ENCODE results near the gene NPDC1. TPM values are rescaled to one million over a fixed set of nuclear protein-coding genes. Genes with fewer than 3 reads are reported as not detected.

The NPDC1 gene
- total RNA-seq, 4 donors from 2014 or later: 58.0 to 972 (median 274) TPM

DNA sequence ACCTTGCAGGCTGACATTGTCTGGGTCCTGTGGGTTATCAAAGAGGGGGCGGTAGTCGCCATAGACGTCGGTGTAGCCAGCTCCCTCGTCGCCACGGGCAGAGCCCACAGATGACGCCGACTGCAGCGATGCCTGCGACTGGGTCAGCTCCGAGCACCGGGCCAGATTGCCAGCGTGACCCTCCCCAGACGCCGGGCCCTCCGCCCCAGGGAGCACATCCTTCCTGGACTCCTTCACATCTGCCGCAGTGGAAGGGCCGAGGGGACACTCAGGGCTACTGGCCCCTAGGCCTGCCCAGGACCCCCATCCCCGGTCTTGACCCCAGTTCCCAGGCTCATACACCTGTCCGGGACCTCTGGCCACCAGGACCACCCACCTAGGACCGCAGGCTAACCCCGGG lies 31.8 kb downstream of the NPDC1 start:
- 89% methylated on average over 23 of the region's 23 CpGs; no CpG with 5 or more reads in 1 of the 2 donors for WGBS, 2 donors (ENCODE audit: low coverage in 1 of 2)
- no peaks in the 10 kb centered on the region for H3K4me1 ChIP-seq
- H3K9me3 ChIP-seq: no peaks in the 10 kb centered on the region
- no peaks in the 10 kb centered on the region for H3K27me3 ChIP-seq
- no peak overlapping the region for H3K27ac ChIP-seq
- no peak for DNase-seq
- no peak overlapping the region for H3K4me3 ChIP-seq
- TF ChIP-seq EP300 (IDR thresholded peaks at IDR 0.05; ENCODE audit: low read depth) (no peak), POLR2A (IDR thresholded peaks at IDR 0.05) (no peak), POLR2AphosphoS5 (IDR thresholded peaks at IDR 0.05) (no peak)
- TF ChIP-seq, protein P1, sequence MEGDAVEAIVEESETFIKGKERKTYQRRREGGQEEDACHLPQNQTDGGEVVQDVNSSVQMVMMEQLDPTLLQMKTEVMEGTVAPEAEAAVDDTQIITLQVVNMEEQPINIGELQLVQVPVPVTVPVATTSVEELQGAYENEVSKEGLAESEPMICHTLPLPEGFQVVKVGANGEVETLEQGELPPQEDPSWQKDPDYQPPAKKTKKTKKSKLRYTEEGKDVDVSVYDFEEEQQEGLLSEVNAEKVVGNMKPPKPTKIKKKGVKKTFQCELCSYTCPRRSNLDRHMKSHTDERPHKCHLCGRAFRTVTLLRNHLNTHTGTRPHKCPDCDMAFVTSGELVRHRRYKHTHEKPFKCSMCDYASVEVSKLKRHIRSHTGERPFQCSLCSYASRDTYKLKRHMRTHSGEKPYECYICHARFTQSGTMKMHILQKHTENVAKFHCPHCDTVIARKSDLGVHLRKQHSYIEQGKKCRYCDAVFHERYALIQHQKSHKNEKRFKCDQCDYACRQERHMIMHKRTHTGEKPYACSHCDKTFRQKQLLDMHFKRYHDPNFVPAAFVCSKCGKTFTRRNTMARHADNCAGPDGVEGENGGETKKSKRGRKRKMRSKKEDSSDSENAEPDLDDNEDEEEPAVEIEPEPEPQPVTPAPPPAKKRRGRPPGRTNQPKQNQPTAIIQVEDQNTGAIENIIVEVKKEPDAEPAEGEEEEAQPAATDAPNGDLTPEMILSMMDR (IDR thresholded peaks at IDR 0.05): no peak
- in situ Hi-C loops (cut with MboI; ENCODE audit: low pct_ligation_motif_present in 1 of 4, low pct_unique_long_range_greater_than_20kb in 1 of 4, low sequenced_read_pairs in 3 of 4): no loop called here
- H3K36me3 ChIP-seq: no peaks in the 10 kb centered on the region
- intact Hi-C loops (cut with DNase I; ENCODE audit: low total_unique reads): no loop called here

DNA sequence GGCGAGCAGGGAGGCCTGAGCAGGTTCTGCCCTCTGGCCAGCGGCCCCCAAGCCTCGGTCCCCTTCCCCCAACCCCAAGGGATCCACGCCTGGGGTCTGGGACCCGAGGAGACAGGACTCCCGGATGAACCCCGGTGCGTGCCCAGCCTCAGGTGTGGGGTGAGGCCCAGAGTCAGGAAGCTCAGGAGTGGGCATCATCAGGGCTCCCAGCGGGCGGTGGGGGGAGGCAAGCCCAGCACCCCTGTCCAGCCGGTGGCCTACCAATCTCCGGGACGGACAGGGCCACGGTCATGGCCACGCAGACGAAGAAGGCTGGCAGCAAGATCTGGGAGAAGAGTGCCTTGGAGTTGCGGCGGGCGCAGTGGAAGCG lies 32.4 kb downstream of the NPDC1 start:
- DNase-seq: no peak
- WGBS, 2 donors (ENCODE audit: low coverage in 1 of 2): 99% methylated on average over 20 of the region's 20 CpGs; no CpG with 5 or more reads in 1 of the 2 donors
- TF ChIP-seq, protein P1 (IDR thresholded peaks at IDR 0.05): no peak
- TF ChIP-seq POLR2A (IDR thresholded peaks at IDR 0.05) (no peak), EP300 (IDR thresholded peaks at IDR 0.05; ENCODE audit: low read depth) (no peak), POLR2AphosphoS5 (IDR thresholded peaks at IDR 0.05) (no peak)
- Histone ChIP-seq H3K9me3 (no peaks in the 10 kb centered on the region), H3K36me3 (no peaks in the 10 kb centered on the region), H3K4me3 (no peak overlapping the region), H3K27me3 (no peaks in the 10 kb centered on the region), H3K4me1 (no peaks in the 10 kb centered on the region), H3K27ac (no peak overlapping the region)
- intact Hi-C loops (cut with DNase I; ENCODE audit: low total_unique reads) (no loop called here), in situ Hi-C loops (cut with MboI; ENCODE audit: low pct_ligation_motif_present in 1 of 4, low pct_unique_long_range_greater_than_20kb in 1 of 4, low sequenced_read_pairs in 3 of 4) (no loop called here)

DNA sequence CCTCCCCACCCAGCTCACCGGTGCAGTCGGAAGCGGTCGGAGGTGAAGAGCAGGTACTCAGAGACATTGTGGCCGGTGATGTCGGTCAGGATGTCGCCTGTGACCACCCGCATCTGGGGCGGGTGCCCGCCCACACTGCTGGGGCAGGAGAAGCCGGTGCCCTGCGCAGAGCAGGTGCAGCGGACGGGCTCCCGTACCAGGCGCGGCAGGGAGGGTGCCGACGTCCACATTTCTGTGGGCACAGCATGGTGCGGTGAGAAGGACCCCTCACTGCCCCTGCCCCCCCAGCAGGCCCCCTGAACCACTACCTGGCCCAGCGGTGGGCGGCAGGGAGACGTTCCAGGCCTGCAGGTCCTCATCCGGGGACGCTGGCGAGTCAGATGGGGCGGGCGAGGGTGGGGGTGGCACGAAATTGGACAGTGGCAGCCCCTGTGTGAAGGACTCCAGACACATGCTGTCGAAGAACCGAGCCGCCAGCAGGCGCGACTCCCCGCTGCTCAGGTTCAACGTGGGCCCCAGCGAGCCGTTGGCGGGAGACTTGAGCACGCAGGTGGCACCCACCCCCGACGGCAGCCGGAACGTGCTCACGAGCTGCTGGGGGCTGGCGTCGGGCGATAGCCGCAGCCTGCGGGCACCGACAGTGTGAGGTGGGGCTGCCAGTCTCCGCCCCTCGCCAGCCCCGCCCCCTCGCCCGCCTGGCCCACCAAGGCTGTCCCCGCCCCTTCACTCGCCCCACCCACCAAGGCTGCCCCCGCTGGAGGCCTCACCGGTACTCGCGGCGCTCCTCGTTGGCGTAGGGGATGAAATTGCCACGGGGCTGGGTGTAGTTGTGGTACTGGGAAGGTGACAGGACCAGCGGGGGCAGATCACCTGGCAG lies 33.0 kb downstream of the NPDC1 start:
- H3K27me3 ChIP-seq: no peaks in the 10 kb centered on the region
- H3K36me3 ChIP-seq: no peaks in the 10 kb centered on the region
- in situ Hi-C loops (cut with MboI; ENCODE audit: low pct_ligation_motif_present in 1 of 4, low pct_unique_long_range_greater_than_20kb in 1 of 4, low sequenced_read_pairs in 3 of 4): no loop called here

DNA sequence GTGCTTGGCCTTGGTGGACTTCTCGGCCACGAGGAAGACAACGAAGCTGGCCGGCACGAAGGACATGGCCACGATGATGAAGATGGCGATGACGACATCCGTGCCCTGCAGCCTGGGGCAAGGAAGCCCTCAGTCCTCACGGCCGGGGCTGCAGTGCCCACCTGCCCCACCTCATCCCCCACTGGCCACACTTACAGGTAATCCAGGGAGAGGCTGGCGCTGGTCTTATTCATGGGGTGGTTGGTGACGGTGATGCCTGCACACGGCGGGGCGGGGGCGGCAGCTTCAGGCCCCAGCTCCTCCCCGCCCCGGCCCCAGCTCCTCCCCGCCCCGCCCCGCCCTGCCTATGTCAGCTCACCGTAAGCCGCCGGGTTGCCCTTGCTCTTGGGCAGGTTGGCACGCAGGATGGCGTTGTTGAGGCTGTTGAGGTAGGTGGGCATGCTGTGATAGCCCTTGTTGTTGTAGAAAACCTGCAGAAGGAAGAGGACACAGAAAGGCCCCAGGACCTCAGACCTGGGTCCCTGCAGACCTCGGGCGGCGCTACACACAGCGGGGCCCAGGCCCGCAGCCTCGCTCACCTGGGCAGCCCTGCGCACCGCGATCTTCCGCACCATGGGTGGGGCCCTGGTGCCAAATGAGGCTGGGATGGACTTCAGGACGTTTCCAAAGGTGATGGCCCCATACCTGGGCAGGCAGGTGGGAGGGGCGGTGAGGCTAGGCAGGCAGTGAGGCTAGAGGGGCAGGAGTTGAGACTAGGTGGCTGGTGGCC lies 33.9 kb downstream of the NPDC1 start:
- Histone ChIP-seq H3K27me3 (no peaks in the 10 kb centered on the region), H3K36me3 (no peaks in the 10 kb centered on the region), H3K27ac (no peak overlapping the region), H3K9me3 (no peaks in the 10 kb centered on the region), H3K4me1 (no peaks in the 10 kb centered on the region), H3K4me3 (no peak overlapping the region)
- intact Hi-C loops (cut with DNase I; ENCODE audit: low total_unique reads) (no loop called here), in situ Hi-C loops (cut with MboI; ENCODE audit: low pct_ligation_motif_present in 1 of 4, low pct_unique_long_range_greater_than_20kb in 1 of 4, low sequenced_read_pairs in 3 of 4) (no loop called here)
- DNase-seq: no peak
- no peak for TF ChIP-seq POLR2AphosphoS5 (IDR thresholded peaks at IDR 0.05)
- TF ChIP-seq EP300 (IDR thresholded peaks at IDR 0.05; ENCODE audit: low read depth): no peak
- TF ChIP-seq POLR2A (IDR thresholded peaks at IDR 0.05): no peak
- WGBS, 2 donors (ENCODE audit: low coverage in 1 of 2): 89% methylated on average over 25 of the region's 39 CpGs; no CpG with 5 or more reads in 1 of the 2 donors

More for the DNA sequence above, 33.0 kb downstream of the NPDC1 start:
- Histone ChIP-seq H3K27ac (no peak overlapping the region), H3K4me1 (no peaks in the 10 kb centered on the region), H3K9me3 (no peaks in the 10 kb centered on the region), H3K4me3 (no peak overlapping the region)
- WGBS, 2 donors (ENCODE audit: low coverage in 1 of 2): 88 to 98% methylated on average over 9 to 49 of the region's 67 CpGs
- intact Hi-C loops (cut with DNase I; ENCODE audit: low total_unique reads): no loop called here
- TF ChIP-seq POLR2A (IDR thresholded peaks at IDR 0.05) (no peak), EP300 (IDR thresholded peaks at IDR 0.05; ENCODE audit: low read depth) (no peak)
- no peak for DNase-seq

DNA sequence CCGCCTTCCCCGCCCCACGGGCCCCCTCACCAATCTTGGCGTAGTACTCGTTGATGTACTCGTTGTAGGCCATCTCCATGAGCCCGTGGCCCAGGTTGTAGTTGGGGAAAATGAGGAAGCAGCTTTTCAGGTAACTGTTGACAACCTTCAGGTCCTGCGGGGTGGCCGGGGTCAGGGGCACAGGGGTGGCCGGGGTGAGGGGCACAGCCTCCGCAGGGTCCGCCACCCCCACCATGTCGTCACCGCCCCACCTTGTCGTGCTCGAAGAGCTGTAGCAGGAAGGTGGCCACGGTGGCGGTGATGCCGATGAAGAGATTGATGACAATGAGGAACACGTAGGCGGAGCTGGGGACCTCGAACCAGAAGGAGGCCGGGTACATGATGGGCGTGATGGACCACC lies 34.8 kb downstream of the NPDC1 start:
- in situ Hi-C loops (cut with MboI; ENCODE audit: low pct_ligation_motif_present in 1 of 4, low pct_unique_long_range_greater_than_20kb in 1 of 4, low sequenced_read_pairs in 3 of 4) (no loop called here), intact Hi-C loops (cut with DNase I; ENCODE audit: low total_unique reads) (no loop called here)
- Histone ChIP-seq H3K4me1 (no peaks in the 10 kb centered on the region), H3K27ac (no peak overlapping the region), H3K9me3 (no peaks in the 10 kb centered on the region), H3K27me3 (no peaks in the 10 kb centered on the region), H3K36me3 (no peaks in the 10 kb centered on the region), H3K4me3 (no peak overlapping the region)
- TF ChIP-seq POLR2AphosphoS5 (IDR thresholded peaks at IDR 0.05) (no peak), EP300 (IDR thresholded peaks at IDR 0.05; ENCODE audit: low read depth) (no peak), POLR2A (IDR thresholded peaks at IDR 0.05) (no peak)
- TF ChIP-seq, protein P1 (IDR thresholded peaks at IDR 0.05): no peak
- DNase-seq: no peak
- WGBS, 2 donors (ENCODE audit: low coverage in 1 of 2): 96% methylated on average over 24 of the region's 24 CpGs; no CpG with 5 or more reads in 1 of the 2 donors
